ENCODE results near the gene OR5H6.

DNA sequence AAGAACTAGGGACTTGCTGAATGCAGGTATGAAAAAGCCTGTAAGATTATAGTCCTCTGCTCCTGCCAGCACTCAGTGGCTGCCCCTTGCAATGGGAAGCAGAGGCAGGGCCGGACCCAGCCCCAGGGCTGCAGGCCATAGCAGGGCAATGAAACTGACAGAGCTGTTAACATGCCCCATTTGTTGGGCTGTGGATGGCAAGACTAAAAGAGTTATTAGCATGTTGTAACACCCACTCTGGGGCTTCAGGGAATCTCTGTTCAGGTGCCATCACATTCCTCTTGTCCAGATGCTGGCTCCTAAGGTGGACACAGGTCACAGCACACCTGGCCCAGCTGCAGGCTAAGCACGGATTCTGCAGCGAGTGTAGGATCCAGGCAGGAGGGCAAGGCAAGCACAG lies 10.9 kb downstream of the OR5H6 start:
- TF ChIP-seq, protein P1, sequence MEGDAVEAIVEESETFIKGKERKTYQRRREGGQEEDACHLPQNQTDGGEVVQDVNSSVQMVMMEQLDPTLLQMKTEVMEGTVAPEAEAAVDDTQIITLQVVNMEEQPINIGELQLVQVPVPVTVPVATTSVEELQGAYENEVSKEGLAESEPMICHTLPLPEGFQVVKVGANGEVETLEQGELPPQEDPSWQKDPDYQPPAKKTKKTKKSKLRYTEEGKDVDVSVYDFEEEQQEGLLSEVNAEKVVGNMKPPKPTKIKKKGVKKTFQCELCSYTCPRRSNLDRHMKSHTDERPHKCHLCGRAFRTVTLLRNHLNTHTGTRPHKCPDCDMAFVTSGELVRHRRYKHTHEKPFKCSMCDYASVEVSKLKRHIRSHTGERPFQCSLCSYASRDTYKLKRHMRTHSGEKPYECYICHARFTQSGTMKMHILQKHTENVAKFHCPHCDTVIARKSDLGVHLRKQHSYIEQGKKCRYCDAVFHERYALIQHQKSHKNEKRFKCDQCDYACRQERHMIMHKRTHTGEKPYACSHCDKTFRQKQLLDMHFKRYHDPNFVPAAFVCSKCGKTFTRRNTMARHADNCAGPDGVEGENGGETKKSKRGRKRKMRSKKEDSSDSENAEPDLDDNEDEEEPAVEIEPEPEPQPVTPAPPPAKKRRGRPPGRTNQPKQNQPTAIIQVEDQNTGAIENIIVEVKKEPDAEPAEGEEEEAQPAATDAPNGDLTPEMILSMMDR (IDR thresholded peaks at IDR 0.05) = no peak
- TF ChIP-seq POLR2A (IDR thresholded peaks at IDR 0.05; ENCODE audit: low read depth) (no peak), EP300 (IDR thresholded peaks at IDR 0.05) (no peak)
